ENCODE results near the gene EFTUD2. TPM values are rescaled to one million over a fixed set of nuclear protein-coding genes. Genes with fewer than 3 reads are reported as not detected.
"Not testable (repeated sequence)": the region's sequence is repeated elsewhere in the genome, so short reads cannot be mapped to it uniquely, and the experiment has no call there.

EFTUD2 gene
- 119 and 125 TPM in 2 replicates for total RNA-seq (2022)
- Bru-seq, nascent RNA: percentile 78 among the genes with signal in this experiment
- BruChase-seq, experiment 1, labeled RNA remaining after a 6-hour chase: percentile 85 among the genes with signal in this experiment
- BruChase-seq, experiment 2, labeled RNA remaining after a 2-hour chase: percentile 77 among the genes with signal in this experiment
- long read RNA-seq, full-length matches to known transcripts: 201 of 258 reads
- long read RNA-seq, partial matches to known transcripts: 31 of 258 reads
- long read RNA-seq, other reads (novel, unspliced or antisense): 26 of 258 reads

GRCh38 chr17:44899074-44899782, at the start of gene EFTUD2:
TSS of gene EFTUD2 (minus strand) at chr17:44899445. CDS start at chr17:44894521, 4,924 bp downstream.
- BruUV-seq (replicated peaks): no TSS peak
- POLR2A ChIA-PET: interaction anchor here (0.5 to 4.1 kb wide), 40 partner anchors 10 to 421 kb away, joined by 3 to 21 read pairs (median 5); partner anchors contain the start of genes ACBD4, DCAKD, HEXIM1 and KIF18B
- intact Hi-C loops (cut with micrococcal nuclease): no loop called here

GRCh38 chr17:44948315-44948795, 49.1 kb upstream of the EFTUD2 start:
- intact Hi-C loops (cut with micrococcal nuclease): no loop called here
- no TSS peak for BruUV-seq (replicated peaks)
- Mint-ChIP-seq H3K27ac (ENCODE audit: low read depth, unreplicated experiment) (peak overlapping the region; percentile 75), H3K27me3 (ENCODE audit: insufficient read depth, unreplicated experiment) (no peaks in the 10 kb centered on the region), H3K4me1 (ENCODE audit: insufficient read depth, unreplicated experiment) (no peaks in the 10 kb centered on the region), H3K36me3 (ENCODE audit: insufficient read depth, unreplicated experiment) (no peaks in the 10 kb centered on the region), H3K4me3 (ENCODE audit: unreplicated experiment) (peak overlapping the region; percentile 81), H3K9me3 (ENCODE audit: unreplicated experiment) (no peaks in the 10 kb centered on the region)
- ChIA-PET POLR2A (no interaction called here), CTCF (no interaction called here)
- no peak for TF ChIP-seq CTCF (IDR thresholded peaks at IDR 0.05; ENCODE audit: unreplicated experiment)
- no peak for DNase-seq (ENCODE audit: unreplicated experiment)

More at GRCh38 chr17:44899074-44899782, at the start of gene EFTUD2:
- peak; percentile 87 for DNase-seq (ENCODE audit: unreplicated experiment)
- Mint-ChIP-seq H3K36me3 (ENCODE audit: insufficient read depth, unreplicated experiment) (peaks cover 20% of the 10 kb centered on the region), H3K27ac (ENCODE audit: low read depth, unreplicated experiment) (peak within 1 kb of the TSS; percentile 99), H3K27me3 (ENCODE audit: insufficient read depth, unreplicated experiment) (no peaks in the 10 kb centered on the region), H3K9me3 (ENCODE audit: unreplicated experiment) (no peaks in the 10 kb centered on the region), H3K4me1 (ENCODE audit: insufficient read depth, unreplicated experiment) (peaks cover 21% of the 10 kb centered on the region), H3K4me3 (ENCODE audit: unreplicated experiment) (peak within 1 kb of the TSS; percentile 80)
- TF ChIP-seq CTCF (IDR thresholded peaks at IDR 0.05; ENCODE audit: unreplicated experiment): no peak
- CTCF ChIA-PET: interaction anchor here (0.6 to 6.7 kb wide), 13 partner anchors 10 to 299 kb away, joined by 3 to 29 read pairs (median 3); partner anchors contain the start of gene ACBD4

GRCh38 chr17:44947461-44948314, 48.4 kb upstream of the EFTUD2 start, which contains the start of gene KIF18B:
TSS of gene KIF18B (minus strand) at chr17:44947773. CDS start at chr17:44936344, 11,429 bp downstream.
- no peak for TF ChIP-seq CTCF (IDR thresholded peaks at IDR 0.05; ENCODE audit: unreplicated experiment)
- peak within 1 kb of the TSS; percentile 81 for H3K4me3 Mint-ChIP-seq (ENCODE audit: unreplicated experiment)
- intact Hi-C loops (cut with micrococcal nuclease): no loop called here
- H3K27me3 Mint-ChIP-seq (ENCODE audit: insufficient read depth, unreplicated experiment): no peaks in the 10 kb centered on the region
- H3K4me1 Mint-ChIP-seq (ENCODE audit: insufficient read depth, unreplicated experiment): no peaks in the 10 kb centered on the region
- H3K27ac Mint-ChIP-seq (ENCODE audit: low read depth, unreplicated experiment): peak within 1 kb of the TSS; percentile 75
- no peaks in the 10 kb centered on the region for H3K36me3 Mint-ChIP-seq (ENCODE audit: insufficient read depth, unreplicated experiment)
- DNase-seq (ENCODE audit: unreplicated experiment): peak; percentile 97
- H3K9me3 Mint-ChIP-seq (ENCODE audit: unreplicated experiment): no peaks in the 10 kb centered on the region
- ChIA-PET CTCF (interaction anchor here (0.6 kb wide), 1 partner anchor 378 kb away, joined by 3 read pairs; no protein-coding TSS in a partner anchor), POLR2A (interaction anchor here (0.8 to 1.5 kb wide), 4 partner anchors 23 to 48 kb away, joined by 3 to 6 read pairs (median 4); partner anchors contain the start of gene EFTUD2)
- TSS peak; percentile 98 for BruUV-seq (replicated peaks)

GRCh38 chr17:44945652-44946051, 46.4 kb upstream of the EFTUD2 start:
- intact Hi-C loops (cut with micrococcal nuclease): not testable (repeated sequence)
- POLR2A ChIA-PET: interaction anchor here (0.7 to 1.2 kb wide), 3 partner anchors 17 to 26 kb away, joined by 3 read pairs; partner anchors contain the start of gene C1QL1

More at GRCh38 chr17:44945652-44946051, 46.4 kb upstream of the EFTUD2 start:
- not testable (repeated sequence) for H3K27me3 Mint-ChIP-seq (ENCODE audit: insufficient read depth, unreplicated experiment); DNase-seq (ENCODE audit: unreplicated experiment); H3K4me3 Mint-ChIP-seq (ENCODE audit: unreplicated experiment); BruUV-seq (replicated peaks); H3K9me3 Mint-ChIP-seq (ENCODE audit: unreplicated experiment); H3K36me3 Mint-ChIP-seq (ENCODE audit: insufficient read depth, unreplicated experiment); H3K27ac Mint-ChIP-seq (ENCODE audit: low read depth, unreplicated experiment)
- CTCF ChIA-PET: interaction anchor here (1.0 kb wide), 1 partner anchor 274 kb away, joined by 3 read pairs; no protein-coding TSS in a partner anchor
- peaks cover 12% of the 10 kb centered on the region for H3K4me1 Mint-ChIP-seq (ENCODE audit: insufficient read depth, unreplicated experiment)
